GM19455 (cell line): ENCODE data around the gene ARHGAP35.
"Not testable (repeated sequence)": the region's sequence is repeated elsewhere in the genome, so short reads cannot be mapped to it uniquely, and the experiment has no call there.

ENCODE experiments used
- ATAC-seq: cut with Tn5 transposase; IDR thresholded peaks from one replicate; pipeline ENCODE4 v1.9.1; 2021; ENCODE audit not compliant: unreplicated experiment

The ARHGAP35 gene

DNA sequence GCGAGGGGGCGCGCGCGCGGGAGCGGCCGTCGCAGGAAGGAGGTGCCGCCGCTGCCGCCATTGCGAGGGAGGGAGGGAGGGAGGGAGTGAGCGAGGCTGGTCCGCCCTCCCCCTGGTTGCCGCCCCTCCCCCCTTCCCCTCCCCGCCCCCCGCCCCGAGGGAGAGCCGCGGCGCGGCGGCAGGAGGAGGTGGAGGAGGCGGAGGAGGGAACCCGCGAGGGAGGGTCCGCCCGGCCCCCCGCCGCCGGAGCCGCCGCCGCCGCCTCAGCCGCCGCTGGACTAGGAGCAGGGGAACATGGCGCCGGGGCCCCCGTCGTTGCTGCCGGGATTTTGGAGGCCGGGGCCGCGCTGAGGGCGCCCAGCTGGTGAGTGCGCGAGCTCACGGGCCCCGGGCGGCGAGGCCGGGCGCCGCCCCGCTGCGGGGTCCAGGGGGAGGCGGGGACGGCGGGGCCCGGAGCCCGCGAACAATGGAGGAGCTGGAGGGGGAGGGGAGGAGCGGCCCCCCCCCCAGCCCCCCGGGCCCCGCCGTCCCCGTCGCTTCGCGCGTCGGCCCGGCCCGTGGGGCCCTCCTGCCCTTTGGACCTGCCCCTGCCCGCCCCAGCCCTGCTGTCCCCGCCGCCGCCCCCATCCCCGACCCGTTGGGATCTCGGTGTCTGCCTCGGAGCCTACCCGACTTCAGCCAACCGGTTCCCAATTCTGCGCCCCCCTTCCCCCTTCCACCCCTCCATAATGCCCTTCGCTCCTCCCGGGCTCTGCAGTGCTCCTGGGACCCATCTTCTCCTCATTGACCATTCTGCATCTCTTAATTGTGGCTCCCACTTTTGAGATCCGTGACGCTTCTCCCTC is at the start of gene ARHGAP35:
Gene ARHGAP35, plus strand, starts transcription at position 152 of the 845 bp plus-strand sequence. CDS start 57,679 bp downstream, outside the sequence.
- peak; percentile 14 for ATAC-seq

DNA sequence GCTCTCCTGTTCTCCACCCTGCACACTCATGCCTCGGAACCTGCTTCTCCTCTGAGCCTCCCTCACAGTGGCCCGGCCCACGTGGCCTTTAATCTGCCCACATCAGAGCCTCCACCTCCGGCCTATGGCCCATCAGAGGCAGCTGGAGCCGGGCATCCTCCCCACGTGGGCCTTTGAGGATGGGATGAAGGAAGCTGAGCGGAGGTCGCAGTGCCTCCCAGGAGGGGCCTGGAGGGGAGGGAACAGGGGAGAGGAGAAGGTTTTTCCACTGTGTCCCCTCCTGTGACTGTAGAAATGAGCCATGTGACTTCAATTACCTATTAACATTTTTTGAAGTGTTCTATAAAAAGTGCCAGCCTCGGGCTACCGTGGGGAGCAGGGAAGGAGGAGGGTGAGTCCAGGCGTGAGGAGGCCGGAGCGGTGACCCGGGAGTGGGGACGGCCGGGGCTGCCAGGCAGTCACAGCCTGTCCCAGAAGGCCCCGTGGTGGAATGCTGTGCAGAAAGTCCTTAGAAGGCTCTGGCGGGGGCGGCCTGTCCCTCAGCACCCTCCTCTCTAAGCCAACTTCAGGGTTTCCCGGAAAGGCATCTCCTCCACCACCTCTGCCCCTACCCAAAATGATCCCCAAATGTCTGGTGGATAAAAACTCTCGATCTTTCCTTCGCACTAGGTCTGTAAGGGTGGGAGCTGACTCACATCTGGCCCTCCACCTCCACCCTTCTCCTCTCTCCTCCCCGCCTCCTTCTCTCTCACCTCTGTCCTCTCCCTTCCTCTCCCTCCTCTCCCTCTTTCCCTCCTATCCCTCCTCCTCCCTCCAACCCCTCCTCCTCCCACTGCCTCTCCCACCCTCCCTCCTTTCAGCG is 47.6 kb upstream of the ARHGAP35 start:
- ATAC-seq, result no peak

DNA sequence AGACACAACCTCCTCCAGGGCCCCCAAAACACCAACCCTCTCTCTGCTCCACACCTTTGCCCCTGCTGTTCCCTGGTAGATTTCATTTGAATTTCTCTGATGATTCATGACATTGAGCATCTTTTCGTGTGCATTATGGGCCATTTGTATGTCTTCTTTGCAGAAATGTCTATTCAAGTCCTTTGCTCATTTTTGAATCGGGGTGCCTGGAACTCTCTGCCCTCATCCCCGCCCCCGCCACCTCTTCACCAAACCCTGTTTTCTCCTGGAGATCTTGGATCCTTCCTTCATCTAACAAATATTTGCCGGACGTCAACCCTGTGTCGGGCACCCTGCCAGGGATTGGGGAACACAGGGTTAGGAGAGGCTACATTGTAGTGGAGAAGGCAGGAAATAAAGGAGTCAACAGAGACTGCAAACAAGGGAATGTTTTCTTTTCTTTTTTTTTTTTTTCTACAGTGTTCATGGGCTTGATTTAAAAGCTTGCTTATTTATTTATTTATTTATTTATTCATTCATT is 46.9 kb upstream of the ARHGAP35 start:
- ATAC-seq, result no peak

DNA sequence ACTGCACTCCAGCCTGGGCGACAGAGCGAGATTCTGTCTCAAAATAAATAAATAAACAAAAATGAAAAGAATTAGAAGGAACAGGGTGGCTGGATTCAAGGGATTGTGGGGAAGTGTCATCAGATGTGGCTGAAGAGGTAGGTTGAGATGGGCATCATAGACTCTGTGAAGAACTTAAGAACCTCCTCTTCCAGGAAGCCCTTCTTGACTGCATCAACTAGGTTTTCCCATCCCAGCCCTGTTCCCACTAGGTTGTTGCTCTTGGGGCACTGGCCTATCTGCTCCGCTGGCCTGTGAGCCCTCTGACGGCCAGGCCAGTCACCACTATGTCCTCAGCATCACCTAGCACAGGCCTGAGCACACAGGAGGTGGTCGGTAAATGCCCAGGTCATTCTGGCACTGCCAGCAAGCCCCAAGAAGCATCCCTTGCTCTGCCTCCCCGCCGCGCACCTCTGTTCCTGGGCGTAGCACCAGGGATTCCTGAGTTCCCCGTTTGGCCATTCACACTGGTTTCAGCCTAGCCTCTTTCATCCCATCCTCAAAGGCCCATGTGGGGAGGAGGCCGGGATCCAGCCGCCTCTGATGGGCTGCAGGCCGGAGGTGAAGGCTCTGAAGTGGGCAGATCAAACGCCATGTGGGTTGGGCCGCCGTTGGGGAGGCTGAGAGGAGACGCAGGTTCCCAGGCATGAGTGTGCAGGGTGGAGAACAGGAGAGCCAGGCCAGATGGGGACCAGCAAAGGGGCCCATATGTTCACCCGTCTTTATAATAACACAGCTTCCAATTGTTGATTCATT is 44.8 kb upstream of the ARHGAP35 start:
- ATAC-seq, result no peak

DNA sequence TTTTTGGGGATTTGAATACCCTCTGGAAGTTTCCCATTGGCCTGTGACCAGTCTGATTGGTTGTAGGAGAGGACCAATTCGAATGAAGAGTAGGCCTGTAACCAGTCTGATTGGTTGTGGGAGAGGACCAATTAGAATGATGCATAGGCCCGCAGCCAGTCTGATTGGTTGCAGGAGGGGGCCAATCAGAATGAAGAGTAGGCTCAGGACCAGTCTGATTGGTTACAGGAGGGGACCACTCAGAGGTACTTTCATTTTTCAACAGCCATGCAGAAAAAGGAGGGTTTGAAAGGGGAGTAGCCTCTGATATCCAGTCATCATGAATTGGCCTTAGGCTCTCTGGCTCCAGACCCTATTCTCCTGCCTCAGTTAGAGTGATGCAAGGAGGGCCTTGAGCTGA is 42.0 kb upstream of the ARHGAP35 start:
- ATAC-seq, result no peak

- ATAC-seq, result no peak
Observed at GRCh38 chr19:46821512-46822409, 39.0 kb upstream of the ARHGAP35 start.

- not testable (repeated sequence) for ATAC-seq
Observed at GRCh38 chr19:46822410-46822787, 38.4 kb upstream of the ARHGAP35 start.

- ATAC-seq, result no peak
Observed at GRCh38 chr19:46823049-46823448, 37.7 kb upstream of the ARHGAP35 start.

GRCh38 chr19:46824890-46825730 is 35.7 kb upstream of the ARHGAP35 start:
- no peak for ATAC-seq

- ATAC-seq, result no peak
Observed at GRCh38 chr19:46825731-46826055, 35.1 kb upstream of the ARHGAP35 start.

- ATAC-seq, result no peak
Observed at GRCh38 chr19:46828484-46828883, 32.3 kb upstream of the ARHGAP35 start.

DNA sequence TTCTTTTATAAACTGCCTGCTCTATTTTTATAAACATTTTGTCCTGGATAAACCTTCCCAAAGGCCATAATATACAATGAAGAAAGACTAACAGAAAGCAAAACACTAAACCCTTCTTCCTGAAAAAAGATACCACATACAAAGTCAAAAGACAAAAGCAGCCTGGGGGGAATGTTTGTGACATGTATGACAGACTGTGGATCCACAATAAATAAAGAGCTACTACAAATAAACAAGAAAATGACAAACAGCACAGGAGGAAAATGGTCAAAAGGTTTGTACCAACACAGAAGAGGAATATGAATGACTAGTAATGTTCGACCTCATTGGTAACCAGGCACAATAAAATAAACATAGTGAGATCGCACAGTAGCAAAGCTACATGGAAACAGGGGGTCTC is 29.9 kb upstream of the ARHGAP35 start:
- ATAC-seq, result no peak

GRCh38 chr19:46834121-46834520 is 26.7 kb upstream of the ARHGAP35 start:
- no peak for ATAC-seq

GRCh38 chr19:46834984-46835383 is 25.8 kb upstream of the ARHGAP35 start:
- no peak for ATAC-seq

GRCh38 chr19:46838160-46838559 is 22.6 kb upstream of the ARHGAP35 start:
- ATAC-seq, result no peak

DNA sequence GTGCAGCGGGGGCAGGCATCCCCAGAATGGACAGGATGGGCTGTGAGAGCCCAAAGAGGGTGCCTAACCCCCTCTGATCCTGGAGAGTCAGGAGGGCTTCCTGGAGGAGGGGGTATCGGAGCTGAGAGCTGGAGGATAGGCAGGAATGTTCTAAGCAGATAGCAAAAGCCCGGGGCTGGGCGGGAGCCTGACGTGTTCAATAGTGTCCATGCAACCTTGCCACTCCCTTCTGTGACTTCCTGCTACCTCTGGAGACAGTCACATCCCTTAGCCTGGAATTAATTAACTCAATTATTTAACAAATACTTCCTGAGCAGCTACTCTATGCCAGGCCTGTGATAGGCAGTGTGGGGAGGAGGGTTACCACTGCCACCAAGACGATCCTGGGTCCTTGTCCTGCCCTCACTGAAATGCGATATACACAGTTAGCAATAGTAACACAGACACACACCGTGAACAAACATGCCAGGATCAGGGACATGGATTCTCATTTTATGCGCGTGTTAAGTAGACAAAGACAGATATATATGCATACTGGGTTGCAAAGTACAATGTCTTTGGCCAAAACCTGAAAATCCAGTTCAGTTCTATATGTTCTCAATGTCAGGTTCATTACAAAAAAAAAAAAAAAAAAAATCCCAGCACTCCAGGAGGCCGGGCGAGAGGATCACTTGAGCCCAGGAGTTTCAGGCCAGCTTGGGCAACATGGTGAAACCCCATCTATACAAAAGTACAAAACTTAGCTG is 20.9 kb upstream of the ARHGAP35 start:
- ATAC-seq, result no peak

GRCh38 chr19:46840498-46840942 is 20.3 kb upstream of the ARHGAP35 start:
- ATAC-seq, result no peak

- no peak for ATAC-seq
Observed at GRCh38 chr19:46841458-46842083, 19.2 kb upstream of the ARHGAP35 start.
